Skin epidermis (tissue), 12 donors: ENCODE data around the gene GMPPA.

Source experiments
- H3K27ac ChIP-seq, 21 experiments: fragments of 200-600 bp; sonication (generic) in 11 of 21; one replicate each; pipeline ENCODE4 v1.5.0; 2020; ENCODE audit warnings: mild to moderate bottlenecking in 3 of 21, inconsistent platforms in 2 of 21, moderate library complexity in 2 of 21
- H3K4me3 ChIP-seq, 7 experiments: fragments of 200-600 bp; sonication (generic) in 2 of 7; one replicate each; pipeline ENCODE4 v1.5.0; 2020; ENCODE audit warnings: inconsistent platforms in 2 of 7, mild to moderate bottlenecking in 2 of 7, moderate library complexity in 1 of 7

The GMPPA gene

GRCh38 chr2:219514836-219515235, 16.1 kb downstream of the GMPPA start:
- H3K27ac ChIP-seq, result no peak overlapping the region
- no peak overlapping the region for H3K4me3 ChIP-seq

GRCh38 chr2:219515874-219516629, 17.4 kb downstream of the GMPPA start:
- Histone ChIP-seq H3K27ac (no peak overlapping the region), H3K4me3 (no peak overlapping the region)

GRCh38 chr2:219516888-219517287, 18.2 kb downstream of the GMPPA start:
- Histone ChIP-seq H3K27ac (no peak overlapping the region), H3K4me3 (no peak overlapping the region)

- Histone ChIP-seq H3K4me3 (no peak overlapping the region), H3K27ac (no peak overlapping the region)
These were observed 19.5 kb downstream of the GMPPA start for GRCh38 chr2:219517954-219518778.

- H3K27ac ChIP-seq, result no peak overlapping the region
- no peak overlapping the region for H3K4me3 ChIP-seq
These were observed 20.8 kb downstream of the GMPPA start for GRCh38 chr2:219519526-219519916.

- Histone ChIP-seq H3K27ac (no peak overlapping the region), H3K4me3 (no peak overlapping the region)
These were observed 21.4 kb downstream of the GMPPA start for GRCh38 chr2:219520079-219520478.

GRCh38 chr2:219521066-219521880, 22.6 kb downstream of the GMPPA start:
- peak overlapping the region in 2 of 21 experiments; percentile 16 to 19 for H3K27ac ChIP-seq
- H3K4me3 ChIP-seq, result no peak overlapping the region

GRCh38 chr2:219522111-219523030, 23.7 kb downstream of the GMPPA start:
- no peak overlapping the region for H3K4me3 ChIP-seq
- H3K27ac ChIP-seq, result peak overlapping the region in 4 of 21 experiments; percentile 16 to 22 (median 18)

GRCh38 chr2:219523031-219523671, 24.5 kb downstream of the GMPPA start:
- H3K27ac ChIP-seq, result no peak overlapping the region
- H3K4me3 ChIP-seq, result no peak overlapping the region

GRCh38 chr2:219524817-219525216, 26.1 kb downstream of the GMPPA start:
- no peak overlapping the region for H3K4me3 ChIP-seq
- no peak overlapping the region for H3K27ac ChIP-seq

- Histone ChIP-seq H3K27ac (no peak overlapping the region), H3K4me3 (no peak overlapping the region)
These were observed 27.0 kb downstream of the GMPPA start for GRCh38 chr2:219525533-219526232.

GRCh38 chr2:219526320-219527075, 27.8 kb downstream of the GMPPA start:
- Histone ChIP-seq H3K27ac (no peak overlapping the region), H3K4me3 (no peak overlapping the region)

- H3K27ac ChIP-seq, result no peak overlapping the region
- no peak overlapping the region for H3K4me3 ChIP-seq
These were observed 28.3 kb downstream of the GMPPA start for GRCh38 chr2:219527076-219527394.

GRCh38 chr2:219527472-219527871, 28.8 kb downstream of the GMPPA start:
- no peak overlapping the region for H3K27ac ChIP-seq
- no peak overlapping the region for H3K4me3 ChIP-seq

- no peak overlapping the region for H3K4me3 ChIP-seq
These were observed 31.6 kb downstream of the GMPPA start for GRCh38 chr2:219530048-219530963.

GRCh38 chr2:219531639-219532377, 33.1 kb downstream of the GMPPA start:
- Histone ChIP-seq H3K4me3 (no peak overlapping the region), H3K27ac (no peak overlapping the region)

More at GRCh38 chr2:219530048-219530963, 31.6 kb downstream of the GMPPA start:
- H3K27ac ChIP-seq, result no peak overlapping the region
